Lung (tissue), 12 donors: ENCODE measurements around the gene KCNC4. TPM values are rescaled to one million over a fixed set of nuclear protein-coding genes. Genes with fewer than 3 reads are reported as not detected.
A peak's percentile ranks its signal among the peaks of the same experiment; 100 is the strongest.

ENCODE experiments used
- ATAC-seq: fragments of 200-7000 bp; cut with Tn5 transposase; one replicate; pipeline ENCODE4 v1.9.1; 2020; ENCODE audit warnings: moderate number of reproducible peaks; ENCODE audit not compliant: insufficient read depth, low FRiP score
- DNase-seq, 3 donors: peaks; one replicate each; pipeline ENCODE4 v3.0.0-alpha.2; 2013 to 2017
- H3K27ac ChIP-seq, 2 donors: one replicate each; pipeline ENCODE4 v1.5.1; 2013; ENCODE audit warnings: mild to moderate bottlenecking in 2 of 2, moderate library complexity in 2 of 2, control low read depth in 1 of 2, inconsistent platforms in 1 of 2, low read depth in 1 of 2, low read length in 1 of 2
- H3K27me3 ChIP-seq, 3 donors: one replicate each; pipeline ENCODE4 v1.5.1; 2013; ENCODE audit warnings: low read length in 2 of 3; ENCODE audit not compliant: control insufficient read depth in 3 of 3, insufficient read depth in 3 of 3
- H3K36me3 ChIP-seq, 4 donors: one replicate each; pipeline ENCODE4 v1.5.1; 2013; ENCODE audit warnings: low read length in 4 of 4, mild to moderate bottlenecking in 1 of 4, moderate library complexity in 1 of 4; ENCODE audit not compliant: control insufficient read depth in 4 of 4, insufficient read depth in 4 of 4
- H3K4me1 ChIP-seq, 5 donors: one replicate each; pipeline ENCODE4 v1.5.1; 2013; ENCODE audit warnings: low read length in 5 of 5, mild to moderate bottlenecking in 2 of 5, moderate library complexity in 1 of 5; ENCODE audit not compliant: control insufficient read depth in 5 of 5, insufficient read depth in 5 of 5
- H3K4me3 ChIP-seq: one replicate; pipeline ENCODE4 v1.5.1; 2013; ENCODE audit warnings: mild to moderate bottlenecking, control low read depth, moderate library complexity
- H3K9ac ChIP-seq, 2 donors: one replicate each; pipeline ENCODE4 v1.5.1; 2013; ENCODE audit warnings: low read length in 2 of 2, control low read depth in 1 of 2; ENCODE audit not compliant: insufficient read depth in 1 of 2
- H3K9me3 ChIP-seq, 4 donors: one replicate each; pipeline ENCODE4 v1.5.1; 2013; ENCODE audit warnings: low read length in 3 of 4, mild to moderate bottlenecking in 1 of 4, moderate library complexity in 1 of 4; ENCODE audit not compliant: control insufficient read depth in 4 of 4, insufficient read depth in 3 of 4
- whole genome bisulfite sequencing, 2 donors: extraction: QIAGEN DNeasy Blood & Tissue Kit; methylation state at CpG; one replicate each; pipeline ENCODE4 v1.1.7; 2013; 5-methylcytosine and 5-hydroxymethylcytosine counted together
- polyA plus RNA-seq, 2 donors: library from polyadenylated mRNA; stranded (reverse); fragments of 200-250 nt; gene quantifications; one replicate each; pipeline ENCODE4 v1.2.1, GENCODE V29; 2013
- total RNA-seq, 2 donors: library from RNA; depleted of rRNA in 1 of 2; stranded (reverse); fragments of >200 nt in 1 of 2; gene quantifications; one replicate each; pipeline ENCODE4 v1.2.1, GENCODE V29; 2014 to 2021
- TF ChIP-seq, protein P1 (sequence below): IDR thresholded peaks from 2 replicates; pipeline ENCODE4 v1.5.1; 2012; ENCODE audit warnings: mild to moderate bottlenecking; ENCODE audit errors: control extremely low read depth, extremely low read depth
- donor health status: control.
- donor health status: control.
- donor health status: Bipolar disorder and iron deficiency.
- donor health status: healthy.
- donor health status: DM: yes; HTN: yes; CAD: no.

The KCNC4 gene
- total and polyA plus RNA-seq, 4 donors: 3.1 to 9.2 (median 3.5) TPM

DNA sequence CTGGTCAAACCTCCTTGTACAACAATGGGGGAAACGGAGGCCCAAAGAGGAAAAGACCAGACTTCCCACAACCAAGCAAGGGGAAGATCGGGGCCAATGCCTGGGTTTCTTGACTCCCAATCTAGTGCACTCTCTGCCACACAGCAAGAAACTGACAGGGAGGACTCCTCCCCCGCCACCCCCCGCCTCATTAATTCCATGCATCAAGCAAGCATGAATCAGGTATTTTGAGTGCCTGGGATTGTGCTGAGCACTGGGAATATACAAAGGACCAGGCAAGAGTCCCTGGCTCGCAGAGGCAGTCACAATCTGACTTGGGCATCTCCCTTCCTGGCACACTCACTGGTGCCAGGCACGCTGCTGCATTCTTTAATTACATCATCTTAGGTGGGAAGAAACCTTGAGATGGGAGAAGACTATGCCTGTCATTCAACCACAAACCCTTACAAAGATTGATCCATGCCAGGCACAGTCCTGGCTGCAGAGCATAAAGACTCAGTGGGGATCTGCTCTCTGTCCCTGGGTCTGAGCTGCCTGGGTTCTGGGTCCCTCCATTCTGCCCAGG, 4.4 kb upstream of the KCNC4 start:
- 86 to 87% methylated on average over 6 of the region's 6 CpGs for WGBS, 2 donors
- H3K27me3 ChIP-seq: peaks cover 0 to 15% (median 8%) of the 10 kb centered on the region in 3 donors
- DNase-seq (no peak), ATAC-seq (no peak)
- no peak overlapping the region for H3K4me3 ChIP-seq
- H3K9me3 ChIP-seq: no peaks in the 10 kb centered on the region
- peaks cover 0 to 10% (median 0%) of the 10 kb centered on the region in 5 donors for H3K4me1 ChIP-seq
- TF ChIP-seq, protein P1, sequence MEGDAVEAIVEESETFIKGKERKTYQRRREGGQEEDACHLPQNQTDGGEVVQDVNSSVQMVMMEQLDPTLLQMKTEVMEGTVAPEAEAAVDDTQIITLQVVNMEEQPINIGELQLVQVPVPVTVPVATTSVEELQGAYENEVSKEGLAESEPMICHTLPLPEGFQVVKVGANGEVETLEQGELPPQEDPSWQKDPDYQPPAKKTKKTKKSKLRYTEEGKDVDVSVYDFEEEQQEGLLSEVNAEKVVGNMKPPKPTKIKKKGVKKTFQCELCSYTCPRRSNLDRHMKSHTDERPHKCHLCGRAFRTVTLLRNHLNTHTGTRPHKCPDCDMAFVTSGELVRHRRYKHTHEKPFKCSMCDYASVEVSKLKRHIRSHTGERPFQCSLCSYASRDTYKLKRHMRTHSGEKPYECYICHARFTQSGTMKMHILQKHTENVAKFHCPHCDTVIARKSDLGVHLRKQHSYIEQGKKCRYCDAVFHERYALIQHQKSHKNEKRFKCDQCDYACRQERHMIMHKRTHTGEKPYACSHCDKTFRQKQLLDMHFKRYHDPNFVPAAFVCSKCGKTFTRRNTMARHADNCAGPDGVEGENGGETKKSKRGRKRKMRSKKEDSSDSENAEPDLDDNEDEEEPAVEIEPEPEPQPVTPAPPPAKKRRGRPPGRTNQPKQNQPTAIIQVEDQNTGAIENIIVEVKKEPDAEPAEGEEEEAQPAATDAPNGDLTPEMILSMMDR: no peak
- no peak overlapping the region for H3K9ac ChIP-seq
- no peaks in the 10 kb centered on the region for H3K36me3 ChIP-seq
- no peak overlapping the region for H3K27ac ChIP-seq

DNA sequence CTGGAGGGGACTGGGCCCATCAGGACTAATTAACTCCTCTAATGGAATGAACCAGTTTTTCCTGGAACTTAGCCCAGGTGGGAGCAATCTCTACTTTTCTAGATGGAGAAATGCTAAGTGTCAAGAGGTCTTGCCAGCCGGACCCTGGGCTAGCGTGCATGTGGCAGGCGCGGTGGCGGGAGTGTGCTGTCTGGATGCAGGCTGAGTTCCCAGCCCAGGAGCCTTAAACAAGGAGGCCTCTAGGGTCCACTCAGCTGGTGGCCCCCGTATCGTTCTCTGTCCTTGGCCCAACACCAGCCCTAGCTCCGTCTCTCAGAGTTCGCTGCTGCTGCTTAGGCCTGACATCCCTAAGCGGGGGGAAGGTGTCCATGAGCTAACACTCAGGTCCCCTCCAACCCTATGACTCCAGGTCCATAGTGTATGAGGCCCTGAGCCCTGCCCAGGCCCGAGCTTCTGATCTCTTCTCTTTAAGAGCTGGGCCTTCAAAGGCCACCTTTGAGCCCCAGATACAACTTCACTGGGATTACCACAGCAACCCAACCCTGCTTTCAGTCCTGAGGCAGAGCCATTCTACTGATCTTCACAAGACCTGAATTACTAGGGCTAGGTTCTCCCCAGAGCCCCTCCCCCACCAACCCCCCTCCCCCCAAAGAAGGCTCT, 3.7 kb upstream of the KCNC4 start:
- no peaks in the 10 kb centered on the region for H3K36me3 ChIP-seq
- H3K9ac ChIP-seq: no peak overlapping the region
- no peak overlapping the region for H3K27ac ChIP-seq
- peaks cover 0 to 10% (median 0%) of the 10 kb centered on the region in 5 donors for H3K4me1 ChIP-seq
- no peaks in the 10 kb centered on the region for H3K9me3 ChIP-seq
- no peak for DNase-seq
- no peak overlapping the region for H3K4me3 ChIP-seq
- 89 to 92% methylated on average over 11 of the region's 11 CpGs for WGBS, 2 donors
- no peak for ATAC-seq
- TF ChIP-seq, protein P1: no peak
- H3K27me3 ChIP-seq: peaks cover 0 to 19% (median 12%) of the 10 kb centered on the region in 3 donors

DNA sequence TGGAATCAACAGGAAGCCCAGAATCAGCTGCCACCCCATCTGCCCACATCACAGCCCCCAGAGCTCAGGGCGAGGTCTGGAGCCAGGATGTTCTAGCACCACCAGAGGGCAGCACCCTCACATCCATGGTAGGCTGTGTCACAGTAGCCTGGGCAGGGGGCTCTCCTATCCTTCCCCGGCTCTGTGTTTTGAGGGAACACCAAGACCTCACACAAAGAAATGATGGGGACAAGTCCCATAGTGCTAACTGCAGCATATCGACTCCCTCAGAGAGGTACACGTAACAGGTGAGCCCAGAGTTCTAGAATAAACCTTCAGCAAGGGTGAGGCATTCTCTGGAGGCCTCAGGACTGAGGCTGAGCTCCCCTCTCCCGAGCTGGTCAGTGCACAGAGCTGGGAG, 2.3 kb upstream of the KCNC4 start:
- 29 to 35% methylated on average over 5 of the region's 5 CpGs for WGBS, 2 donors

More for the DNA sequence above, 2.3 kb upstream of the KCNC4 start:
- Histone ChIP-seq H3K27me3 (peaks cover 0 to 27% (median 22%) of the 10 kb centered on the region in 3 donors), H3K27ac (peak overlapping the region in 1 of 2 donors; percentile 22), H3K36me3 (no peaks in the 10 kb centered on the region), H3K4me1 (peaks cover 0 to 12% (median 4%) of the 10 kb centered on the region in 5 donors), H3K9me3 (no peaks in the 10 kb centered on the region), H3K4me3 (no peak overlapping the region), H3K9ac (no peak overlapping the region)
- DNase-seq (peak; percentile 58 to 64 (median 61)), ATAC-seq (no peak)
- TF ChIP-seq, protein P1: peak; percentile 88
